Measurements from ENCODE around the gene TANGO2. TPM values are rescaled to one million over a fixed set of nuclear protein-coding genes. Genes with fewer than 3 reads are reported as not detected.

Gene TANGO2
- total and polyA plus RNA-seq, 12 donors = 25.1 to 87.0 (median 43.5) TPM

DNA sequence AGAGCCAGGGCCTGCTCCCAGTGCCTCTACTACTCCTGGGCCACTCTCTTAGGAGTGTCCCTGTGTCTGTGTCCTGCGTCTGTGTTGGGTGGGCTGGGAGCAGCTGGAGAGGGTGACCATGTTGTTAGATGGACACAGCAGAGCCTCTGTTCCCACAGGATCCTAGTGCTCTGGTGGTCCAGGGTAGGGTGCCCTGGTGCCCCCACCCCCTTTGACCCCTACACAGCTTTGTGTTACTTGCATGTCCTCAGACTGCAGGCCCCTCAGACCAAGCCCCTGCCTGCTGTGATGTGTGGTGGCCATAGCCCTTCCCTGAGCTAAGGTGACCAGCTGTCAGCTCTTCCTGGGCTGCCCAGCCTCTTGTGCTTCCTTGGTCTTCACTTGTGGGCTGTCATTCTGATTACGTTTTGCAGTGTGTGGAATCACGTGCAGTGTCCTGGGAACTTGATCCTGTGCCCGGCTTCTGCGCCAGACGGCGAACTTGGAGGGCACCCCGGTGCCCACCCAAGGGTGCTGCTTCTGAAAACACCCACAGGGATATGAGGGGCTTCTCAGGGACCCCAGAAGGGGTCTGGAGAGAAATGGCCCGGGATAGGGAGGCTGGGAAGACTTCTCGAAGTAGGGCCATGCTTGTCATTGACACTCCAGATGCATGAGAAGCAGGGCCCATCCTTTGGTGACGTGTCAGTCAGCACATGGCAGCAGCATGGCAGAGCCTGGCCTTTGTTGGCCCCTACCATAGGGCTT lies 1.5 kb downstream of the TANGO2 start:
- intact Hi-C loops (cut with DNase I) = no loop called here
- H3K36me3 ChIP-seq (replicated peaks in 1 of 2) = no peaks in the 10 kb centered on the region
- peak overlapping the region; percentile 60 to 98 (median 90) for H3K27ac ChIP-seq
- TF ChIP-seq CTCF (IDR thresholded peaks at IDR 0.05) (no peak), POLR2A (IDR thresholded peaks at IDR 0.05) (no peak)
- no peaks in the 10 kb centered on the region for H3K9me3 ChIP-seq (replicated peaks in 1 of 3)
- 86 to 90% (median 89%) methylated on average over 7 to 11 of the region's 11 CpGs for WGBS, 4 donors
- DNase-seq = no peak
- peaks cover 18 to 22% of the 10 kb centered on the region in 2 donors for H3K4me1 ChIP-seq (replicated peaks in 1 of 2)
- no peaks in the 10 kb centered on the region for H3K27me3 ChIP-seq
- H3K4me3 ChIP-seq = peak overlapping the region in 1 of 4 donors; percentile 89

GRCh38 chr22:20022978-20023613 lies 2.2 kb downstream of the TANGO2 start:
- DNase-seq = no peak
- Histone ChIP-seq H3K4me1 (replicated peaks in 1 of 2) (peaks cover 21 to 22% of the 10 kb centered on the region in 2 donors), H3K9me3 (replicated peaks in 1 of 3) (no peaks in the 10 kb centered on the region), H3K4me3 (no peak overlapping the region), H3K27me3 (no peaks in the 10 kb centered on the region), H3K27ac (peak overlapping the region in 3 of 5 donors; percentile 90 to 98 (median 92)), H3K36me3 (replicated peaks in 1 of 2) (no peaks in the 10 kb centered on the region)
- intact Hi-C loops (cut with DNase I) = no loop called here
- no peak for TF ChIP-seq POLR2A (IDR thresholded peaks at IDR 0.05)
- no peak for TF ChIP-seq CTCF (IDR thresholded peaks at IDR 0.05)
- 74 to 81% (median 76%) methylated on average over 10 of the region's 10 CpGs for WGBS, 4 donors

- peak overlapping the region in 1 of 5 donors; percentile 38 for H3K27ac ChIP-seq
- intact Hi-C loops (cut with DNase I) = no loop called here
- peaks cover 22 to 32% of the 10 kb centered on the region in 2 donors for H3K4me1 ChIP-seq (replicated peaks in 1 of 2)
- peak in 2 of 7 donors; percentile 8 to 91 for DNase-seq
- 73 to 80% (median 76%) methylated on average over 8 to 13 of the region's 13 CpGs for WGBS, 4 donors
- H3K27me3 ChIP-seq = no peaks in the 10 kb centered on the region
- H3K36me3 ChIP-seq (replicated peaks in 1 of 2) = no peaks in the 10 kb centered on the region
- H3K4me3 ChIP-seq = no peak overlapping the region
- no peaks in the 10 kb centered on the region for H3K9me3 ChIP-seq (replicated peaks in 1 of 3)
- TF ChIP-seq POLR2A (IDR thresholded peaks at IDR 0.05) (no peak), CTCF (IDR thresholded peaks at IDR 0.05) (no peak)
Measured at GRCh38 chr22:20024225-20024624, 3.3 kb downstream of the TANGO2 start.

GRCh38 chr22:20024650-20025397 lies 3.9 kb downstream of the TANGO2 start:
- Histone ChIP-seq H3K27ac (no peak overlapping the region), H3K4me3 (no peak overlapping the region), H3K27me3 (no peaks in the 10 kb centered on the region), H3K36me3 (replicated peaks in 1 of 2) (no peaks in the 10 kb centered on the region), H3K9me3 (replicated peaks in 1 of 3) (no peaks in the 10 kb centered on the region), H3K4me1 (replicated peaks in 1 of 2) (peaks cover 22 to 37% of the 10 kb centered on the region in 2 donors)
- peak in 1 of 7 donors; percentile 2 for DNase-seq
- TF ChIP-seq CTCF (IDR thresholded peaks at IDR 0.05) (no peak), POLR2A (IDR thresholded peaks at IDR 0.05) (no peak)
- WGBS, 4 donors = 92 to 94% (median 94%) methylated on average over 15 of the region's 15 CpGs
- intact Hi-C loops (cut with DNase I) = no loop called here

Data from adrenal gland (tissue), 12 donors.